Subcutaneous adipose tissue (tissue), 4 donors: ENCODE measurements around the gene MCHR1. TPM values are rescaled to one million over a fixed set of nuclear protein-coding genes. Genes with fewer than 3 reads are reported as not detected.

Experiments used
- total RNA-seq, 4 donors: library from RNA; depleted of rRNA; stranded (reverse); fragments of >200 nt; gene quantifications; one replicate each; pipeline ENCODE4 v1.1.0, GENCODE V29; 2016
- TF ChIP-seq, protein P1 (sequence below): fragments of 450-650 bp; IDR thresholded peaks from one replicate; pipeline ENCODE4 v1.5.1; 2016; ENCODE audit warnings: low read depth, mild to moderate bottlenecking, control low read depth, antibody characterized with exemption, moderate library complexity

Gene MCHR1
- total RNA-seq, 4 donors from 2014 or later = 0.17 to 0.22 TPM; not detected in 2

DNA sequence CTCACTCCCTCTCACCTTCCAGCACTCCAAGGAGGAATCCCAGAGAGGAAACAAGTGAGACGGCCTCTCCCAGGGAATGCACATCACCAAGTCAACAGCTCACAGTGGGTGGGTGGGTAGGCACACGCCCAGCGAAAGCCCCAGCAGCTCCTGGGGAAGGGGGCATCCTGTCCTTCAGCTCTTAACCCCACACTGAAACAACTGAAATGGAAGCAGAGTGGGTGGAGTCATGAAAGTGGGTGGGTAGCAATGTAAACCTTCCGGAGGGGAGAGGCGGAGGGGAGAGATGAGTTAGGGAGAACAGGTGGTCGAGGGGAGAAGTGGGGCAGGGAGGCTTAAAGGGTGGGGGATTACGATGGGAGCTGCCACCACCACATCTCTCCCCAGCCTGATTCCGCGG, 5.4 kb downstream of the MCHR1 start:
- TF ChIP-seq, protein P1, sequence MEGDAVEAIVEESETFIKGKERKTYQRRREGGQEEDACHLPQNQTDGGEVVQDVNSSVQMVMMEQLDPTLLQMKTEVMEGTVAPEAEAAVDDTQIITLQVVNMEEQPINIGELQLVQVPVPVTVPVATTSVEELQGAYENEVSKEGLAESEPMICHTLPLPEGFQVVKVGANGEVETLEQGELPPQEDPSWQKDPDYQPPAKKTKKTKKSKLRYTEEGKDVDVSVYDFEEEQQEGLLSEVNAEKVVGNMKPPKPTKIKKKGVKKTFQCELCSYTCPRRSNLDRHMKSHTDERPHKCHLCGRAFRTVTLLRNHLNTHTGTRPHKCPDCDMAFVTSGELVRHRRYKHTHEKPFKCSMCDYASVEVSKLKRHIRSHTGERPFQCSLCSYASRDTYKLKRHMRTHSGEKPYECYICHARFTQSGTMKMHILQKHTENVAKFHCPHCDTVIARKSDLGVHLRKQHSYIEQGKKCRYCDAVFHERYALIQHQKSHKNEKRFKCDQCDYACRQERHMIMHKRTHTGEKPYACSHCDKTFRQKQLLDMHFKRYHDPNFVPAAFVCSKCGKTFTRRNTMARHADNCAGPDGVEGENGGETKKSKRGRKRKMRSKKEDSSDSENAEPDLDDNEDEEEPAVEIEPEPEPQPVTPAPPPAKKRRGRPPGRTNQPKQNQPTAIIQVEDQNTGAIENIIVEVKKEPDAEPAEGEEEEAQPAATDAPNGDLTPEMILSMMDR = no peak

DNA sequence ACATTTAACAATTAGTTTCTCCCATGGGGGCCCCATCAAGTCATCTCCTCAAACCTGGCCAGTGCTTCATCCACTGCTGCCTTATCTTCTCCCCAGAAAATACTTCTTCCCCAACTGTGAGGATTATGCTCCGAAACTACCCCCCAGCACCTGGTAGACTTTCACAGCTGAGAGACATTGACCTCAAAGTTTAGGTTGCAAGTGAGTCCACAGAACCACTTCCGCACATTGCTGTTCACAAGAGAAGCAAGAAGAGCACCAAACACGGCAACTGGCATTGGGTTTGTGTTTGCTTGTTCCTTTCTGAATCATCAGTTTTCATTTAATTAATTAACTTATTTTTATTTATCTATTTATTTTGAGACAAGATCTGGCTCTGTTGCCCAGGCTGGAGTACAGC, 6.1 kb downstream of the MCHR1 start:
- TF ChIP-seq, protein P1 = no peak

DNA sequence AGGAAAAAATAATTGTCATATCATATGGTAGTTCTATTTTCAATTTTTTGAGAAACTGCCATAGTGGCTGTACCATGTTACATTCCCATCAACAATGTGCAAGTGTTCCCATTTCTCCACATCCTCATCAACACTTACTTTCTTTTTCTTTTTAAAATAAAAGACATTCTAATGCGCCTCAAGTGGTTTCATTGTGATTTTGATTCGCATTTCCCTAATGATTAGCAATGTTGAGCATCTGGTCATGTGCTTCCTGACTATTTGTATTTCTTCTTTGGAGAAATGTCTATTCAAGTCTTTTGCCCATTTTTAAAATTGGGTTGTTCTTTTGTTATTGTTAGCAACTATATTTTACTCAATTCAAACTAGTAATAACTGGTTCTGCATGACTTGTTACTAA, 8.4 kb downstream of the MCHR1 start:
- TF ChIP-seq, protein P1 = no peak

DNA sequence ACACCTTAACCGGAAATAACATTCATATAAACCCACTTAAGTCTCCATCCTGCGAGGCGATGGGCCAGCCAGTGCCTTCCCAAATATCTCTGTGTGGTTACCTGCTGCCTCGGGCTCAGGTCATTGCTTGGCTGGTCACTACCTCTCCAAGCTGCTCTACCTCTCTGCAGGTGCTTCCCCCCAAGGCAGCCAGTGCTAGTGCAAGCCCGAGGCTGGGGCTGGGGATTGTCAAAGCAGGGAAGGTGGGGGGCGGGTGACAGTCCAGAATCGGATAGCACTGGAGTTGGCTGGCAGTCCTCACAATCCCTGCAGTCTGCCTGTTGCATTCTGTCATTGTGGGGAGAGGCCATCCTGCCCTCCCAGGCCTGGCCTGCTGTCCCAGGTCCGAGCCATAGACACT, 11.1 kb downstream of the MCHR1 start:
- TF ChIP-seq, protein P1 = no peak

DNA sequence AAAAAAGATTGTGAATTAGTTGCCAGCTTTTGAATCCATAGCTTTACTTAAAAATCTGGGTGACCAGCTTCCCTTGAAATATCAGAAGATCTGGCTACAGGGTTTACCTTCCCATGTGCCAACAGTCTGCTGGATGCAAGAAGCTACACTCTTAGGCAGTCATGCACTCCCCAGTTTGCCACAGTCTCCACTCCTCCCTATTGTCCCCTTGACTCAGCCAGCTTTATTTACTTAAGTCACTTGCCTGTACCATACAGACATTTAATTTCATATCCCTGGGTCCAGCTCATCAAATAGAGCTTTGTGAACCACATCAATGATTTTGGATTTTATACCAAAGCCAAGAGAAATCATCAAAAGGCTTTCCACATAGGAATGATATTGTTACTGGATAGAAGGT, 12.2 kb downstream of the MCHR1 start:
- TF ChIP-seq, protein P1 = no peak

DNA sequence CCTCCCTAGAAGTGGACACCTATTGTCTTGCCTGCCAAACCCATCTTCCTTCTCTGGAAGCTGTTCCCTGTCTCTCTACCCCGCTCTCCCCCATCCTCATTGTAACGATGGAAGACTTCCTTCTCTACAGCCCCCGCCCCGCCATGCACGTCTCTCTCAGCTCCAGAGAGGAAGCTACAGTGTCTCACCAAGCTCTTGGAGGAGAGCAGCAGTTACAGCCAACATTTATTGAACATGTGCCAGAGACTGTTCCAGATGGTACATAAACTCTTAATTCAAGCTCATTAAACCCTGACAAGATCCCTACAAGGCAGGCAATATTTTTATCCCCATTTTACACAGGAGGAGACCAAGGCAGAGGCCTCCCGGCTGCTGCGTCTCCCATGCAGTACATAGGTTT, 15.1 kb downstream of the MCHR1 start:
- TF ChIP-seq, protein P1 = no peak

DNA sequence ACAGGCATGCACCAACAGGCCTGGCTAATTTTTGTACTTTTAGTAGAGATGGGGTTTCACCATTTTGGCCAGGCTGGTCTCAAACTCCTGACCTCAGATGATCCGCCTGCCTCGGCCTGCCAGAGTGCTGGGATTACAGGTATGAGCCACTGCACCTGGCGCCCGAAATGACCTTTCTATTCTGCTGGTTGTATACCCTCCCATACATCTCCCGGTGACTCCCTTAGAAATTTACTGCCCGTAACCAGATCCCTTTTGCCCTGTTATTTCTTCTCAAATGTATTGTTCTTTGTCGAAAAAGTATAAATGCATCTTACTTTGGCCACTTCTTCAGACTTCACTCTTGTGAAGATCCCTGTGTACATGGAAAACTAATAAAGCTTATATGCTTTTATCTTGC, 22.0 kb downstream of the MCHR1 start:
- TF ChIP-seq, protein P1 = no peak
